Stimulated activated CD8-positive, alpha-beta memory T cell treated with anti-CD3 and anti-CD28 coated beads, Interleukin-12 subunit alpha, Interleukin-12 subunit beta, amount 100 ng/mL, for 24 hours (primary cell): Measurements from ENCODE around the gene ZFP36.
"Not testable (repeated sequence)": the region's sequence is repeated elsewhere in the genome, so short reads cannot be mapped to it uniquely, and the experiment has no call there.

ENCODE experiments used
- DNase-seq: peaks from one replicate; pipeline ENCODE4 v3.0.0-alpha.2; 2020; ENCODE audit errors: extremely low read depth

Gene ZFP36

GRCh38 chr19:39406656-39407409, at the start of gene ZFP36:
TSS of gene ZFP36 (plus strand) at chr19:39406847. CDS start at chr19:39406905, 58 bp downstream.
- peak; percentile 58 for DNase-seq

DNA sequence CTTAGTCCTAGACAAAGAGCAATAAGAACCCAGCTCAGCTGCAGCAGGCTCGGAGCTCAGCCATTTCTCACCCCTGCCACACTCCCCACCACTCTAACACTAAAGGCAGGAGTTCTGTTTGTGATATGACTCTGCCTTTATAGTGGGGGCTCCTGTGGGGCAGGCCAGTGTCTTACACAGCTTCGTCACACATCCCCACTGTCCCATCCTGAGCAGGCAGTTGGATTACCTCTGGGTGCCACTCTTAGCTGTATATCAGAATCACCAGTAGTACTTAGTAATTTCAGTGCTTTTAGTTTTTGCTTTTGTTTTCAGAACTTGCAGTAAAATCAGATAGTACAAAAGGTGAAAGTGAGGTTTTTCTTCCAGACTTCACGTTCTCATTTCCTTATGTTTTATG, 47.6 kb upstream of the ZFP36 start:
- DNase-seq, result no peak

GRCh38 chr19:39360599-39360998, 46.0 kb upstream of the ZFP36 start:
- no peak for DNase-seq

GRCh38 chr19:39362682-39363657, 43.7 kb upstream of the ZFP36 start:
- DNase-seq, result no peak

GRCh38 chr19:39363901-39364457, 42.7 kb upstream of the ZFP36 start:
- DNase-seq, result no peak

DNA sequence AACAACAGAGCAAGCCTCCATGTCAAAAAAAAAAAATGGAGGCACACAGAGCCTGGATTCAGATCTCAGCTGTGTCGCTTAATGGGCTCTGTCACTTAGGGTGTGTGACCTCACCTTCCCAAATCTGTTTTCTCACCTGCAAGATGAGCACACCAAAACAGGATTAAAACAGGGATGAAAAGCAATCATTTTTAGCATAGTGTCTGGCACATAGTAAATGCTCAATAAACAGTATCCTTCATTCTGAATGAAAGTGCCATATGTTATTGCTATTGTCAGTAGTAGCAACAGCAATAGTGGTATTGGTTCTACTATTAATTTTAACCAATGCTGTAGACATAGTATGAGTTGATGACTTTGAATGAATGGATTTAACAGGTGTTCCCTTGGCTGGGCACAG, 41.1 kb upstream of the ZFP36 start:
- no peak for DNase-seq

- no peak for DNase-seq
Observed at GRCh38 chr19:39369200-39369599, 37.4 kb upstream of the ZFP36 start.

GRCh38 chr19:39370735-39371134, 35.9 kb upstream of the ZFP36 start:
- DNase-seq, result no peak

GRCh38 chr19:39372047-39372802, 34.4 kb upstream of the ZFP36 start:
- DNase-seq, result no peak

DNA sequence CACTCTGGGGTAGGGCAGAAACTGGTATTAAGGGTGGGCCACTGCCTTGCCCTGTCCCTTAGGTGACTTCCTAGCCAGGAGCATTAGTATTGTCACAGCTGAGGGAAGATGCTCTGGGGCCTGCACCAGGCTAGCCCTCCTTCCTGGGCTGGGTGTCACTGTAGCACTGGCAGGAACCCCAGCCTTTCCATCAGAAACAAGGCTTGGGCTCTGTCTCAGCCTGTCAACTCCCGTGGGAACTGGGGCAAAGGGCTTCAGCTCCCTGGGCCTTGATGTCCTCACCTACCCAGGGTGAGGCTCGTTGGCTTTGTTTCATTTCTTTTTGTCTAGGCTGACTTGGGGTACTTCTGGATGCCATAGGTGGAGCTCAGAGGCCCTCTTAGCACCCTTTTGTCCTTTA, 33.7 kb upstream of the ZFP36 start:
- DNase-seq, result no peak

- no peak for DNase-seq
Observed at GRCh38 chr19:39375929-39376328, 30.7 kb upstream of the ZFP36 start.

DNA sequence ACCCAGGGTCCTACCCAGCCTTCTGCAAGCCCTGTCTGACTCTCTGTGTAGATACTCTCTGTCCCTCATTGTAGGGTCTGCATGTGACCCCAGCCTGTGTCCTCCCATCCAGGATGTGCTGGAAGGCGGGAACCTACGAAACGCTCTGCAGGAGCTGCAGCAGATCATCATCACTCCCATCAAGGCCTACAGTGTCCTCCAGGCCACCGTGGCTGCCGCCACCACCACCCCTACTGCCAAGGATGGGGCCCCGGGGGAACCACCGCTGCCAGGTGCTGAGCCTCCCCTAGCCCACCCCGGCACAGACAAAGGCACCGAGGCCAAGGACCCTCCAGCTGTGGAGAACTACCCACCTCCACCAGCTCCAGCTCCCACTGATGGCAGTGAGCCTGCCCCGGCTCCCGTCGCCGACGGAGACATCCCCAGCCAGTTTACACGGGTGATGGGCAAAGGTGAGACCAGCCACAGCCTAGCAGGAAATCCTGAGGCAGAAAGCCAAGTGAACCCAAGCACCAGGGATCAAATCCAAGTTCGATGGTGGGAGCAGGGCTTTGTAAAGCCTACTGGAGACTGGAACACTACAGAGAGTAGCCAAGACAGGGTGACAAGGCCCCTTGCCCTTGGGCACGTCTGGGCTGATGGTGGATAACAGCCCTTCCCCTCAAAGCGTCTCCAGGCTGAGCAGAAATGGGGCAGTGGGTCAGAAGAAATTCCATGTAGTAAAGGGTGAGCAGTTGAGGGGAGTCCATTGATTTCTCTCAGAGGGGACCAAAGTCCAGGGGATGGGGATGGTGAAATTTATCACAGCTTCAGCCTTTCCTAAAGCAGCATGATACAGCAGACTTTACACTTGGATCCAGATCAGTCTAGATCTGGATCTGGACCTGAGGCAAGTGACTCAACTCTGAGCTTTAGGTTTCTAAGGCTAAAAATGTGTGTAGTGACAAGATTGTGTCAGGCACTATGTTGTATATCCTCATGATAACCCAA, 29.0 kb upstream of the ZFP36 start:
- DNase-seq, result no peak

DNA sequence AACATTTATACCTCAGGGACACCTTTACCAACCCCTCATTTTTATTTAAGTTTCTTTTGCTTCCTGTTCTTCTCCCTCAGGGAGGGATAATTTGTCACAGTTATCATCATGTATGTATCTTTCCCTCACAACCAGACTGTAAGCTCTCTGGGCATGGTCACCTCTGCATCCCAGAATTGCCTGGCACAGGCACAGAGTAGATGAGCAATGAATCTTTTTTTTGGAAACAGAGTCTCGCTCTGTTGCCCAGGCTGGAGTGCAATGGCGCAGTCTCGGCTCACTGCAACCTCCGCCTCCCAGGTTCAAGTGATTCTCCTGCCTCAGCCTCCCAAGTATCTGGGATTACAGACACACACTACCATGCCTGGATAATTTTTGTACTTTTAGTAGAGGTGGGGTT, 27.3 kb upstream of the ZFP36 start:
- not testable (repeated sequence) for DNase-seq

GRCh38 chr19:39379865-39380396, 26.7 kb upstream of the ZFP36 start:
- DNase-seq, result no peak

GRCh38 chr19:39380521-39381502, 25.8 kb upstream of the ZFP36 start:
- no peak for DNase-seq

DNA sequence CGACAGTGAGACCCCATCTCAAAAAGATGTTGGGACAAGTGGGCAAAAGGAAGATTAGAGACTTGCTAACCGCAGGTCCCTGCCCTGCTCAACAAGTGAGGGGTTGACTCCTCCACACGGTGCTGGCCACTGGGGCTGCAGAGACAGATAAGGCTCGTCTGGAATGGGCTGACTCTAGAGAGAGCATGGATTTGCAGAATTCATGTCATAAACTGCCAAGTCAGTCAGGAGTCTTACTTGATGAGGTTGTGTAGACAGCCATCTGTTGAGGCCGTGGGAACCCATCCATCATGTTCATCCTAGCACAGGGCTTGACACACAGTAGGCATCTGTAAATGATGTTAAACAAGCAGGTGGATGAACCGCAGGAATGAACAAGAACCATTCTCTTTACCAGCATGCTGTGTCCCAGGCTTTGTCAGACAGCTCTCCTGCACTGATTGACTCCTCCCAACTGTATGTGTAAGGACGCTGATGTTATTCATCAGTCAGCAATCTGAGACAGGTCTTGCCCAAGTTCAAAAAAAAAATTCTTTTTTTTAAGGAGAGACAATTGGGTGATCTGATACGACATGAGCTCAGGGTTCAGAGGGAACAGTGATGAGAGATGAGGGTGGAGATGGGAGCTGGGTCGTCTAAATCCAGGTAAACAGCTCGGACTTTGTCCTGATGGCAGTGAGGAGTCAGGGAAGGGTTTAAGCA, 24.6 kb upstream of the ZFP36 start:
- no peak for DNase-seq

- no peak for DNase-seq
Observed at GRCh38 chr19:39382991-39383828, 23.4 kb upstream of the ZFP36 start.
